ENCODE data around the gene FRAS1.
"Not testable (repeated sequence)": the region's sequence is repeated elsewhere in the genome, so short reads cannot be mapped to it uniquely, and the experiment has no call there.

FRAS1 gene

DNA sequence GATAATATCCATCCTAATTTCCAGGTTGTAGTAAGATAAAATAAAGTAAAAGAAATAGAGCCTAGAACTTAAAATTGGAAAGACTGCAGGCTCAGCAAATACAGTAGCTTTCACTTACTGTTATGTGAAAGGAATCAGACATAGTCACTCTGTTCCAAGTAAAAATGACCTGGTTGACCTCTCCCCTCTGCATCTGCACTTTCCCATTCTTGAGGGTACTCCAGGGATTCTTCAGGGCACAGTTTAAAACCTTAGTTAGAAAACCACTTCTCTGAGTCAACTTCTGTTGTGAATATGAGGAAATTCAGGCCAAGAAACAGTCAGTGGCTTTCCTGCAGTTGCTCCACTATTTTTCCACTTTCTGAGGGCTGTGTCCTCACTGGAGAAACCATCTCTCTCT is 42.9 kb downstream of the FRAS1 start:
- DNase-seq (ENCODE audit: low read depth in 2 of 2), result peak in 1 of 2 experiments; percentile 2

DNA sequence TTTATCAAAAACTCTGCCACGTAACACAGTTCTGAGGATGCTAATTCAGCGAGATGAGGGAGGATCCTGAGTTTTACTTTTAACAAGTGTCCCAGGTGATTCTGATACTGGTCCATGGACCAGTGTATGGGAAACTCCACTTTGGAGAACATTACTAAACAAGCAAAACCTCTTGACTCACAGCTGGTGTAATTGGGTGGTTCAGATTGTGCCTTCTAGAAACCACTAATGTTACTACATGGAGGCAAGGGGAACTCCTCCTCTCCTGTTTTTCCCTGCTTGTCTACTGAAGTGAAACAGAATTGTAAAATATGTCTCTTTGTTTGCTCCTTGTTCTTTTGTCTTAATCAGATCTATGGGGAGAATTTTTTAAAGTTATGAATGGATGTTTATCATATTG is 62.6 kb downstream of the FRAS1 start:
- no peak for DNase-seq (ENCODE audit: low read depth in 2 of 2)

DNA sequence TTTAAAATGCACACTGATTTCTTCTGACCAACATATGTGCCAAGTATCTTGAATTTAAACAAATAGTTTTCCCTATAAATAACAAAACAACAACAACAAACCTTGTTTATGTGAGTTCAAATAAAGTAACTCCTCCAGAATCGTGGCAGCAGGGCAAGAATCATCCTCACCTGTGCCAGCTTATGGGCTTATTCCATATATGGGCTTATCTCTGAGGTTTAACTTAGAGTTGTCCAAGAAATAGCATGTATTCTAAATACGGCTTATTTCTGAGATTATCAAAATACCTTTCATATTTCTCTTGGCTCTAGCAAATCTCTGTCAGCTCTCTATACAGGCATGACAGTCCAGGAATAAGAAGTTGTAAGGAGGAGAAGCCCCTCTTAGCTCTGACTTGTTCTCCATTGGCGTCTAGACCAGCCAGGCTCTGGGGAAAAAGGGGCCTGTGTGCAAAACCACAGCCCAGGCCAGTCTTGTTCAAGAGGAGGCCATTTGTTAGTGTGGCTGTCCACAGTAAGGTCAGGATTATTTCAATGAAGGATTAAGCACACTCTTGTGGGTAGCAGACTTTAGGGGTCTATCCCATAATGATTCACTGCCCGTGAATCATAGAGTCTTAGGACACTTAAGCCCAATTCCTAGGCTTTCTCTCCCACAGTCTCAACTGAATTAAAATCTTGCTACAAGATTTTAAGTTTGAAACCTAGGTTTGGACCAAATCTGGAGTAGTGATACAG is 63.2 kb downstream of the FRAS1 start:
- DNase-seq (ENCODE audit: low read depth in 2 of 2), result no peak

DNA sequence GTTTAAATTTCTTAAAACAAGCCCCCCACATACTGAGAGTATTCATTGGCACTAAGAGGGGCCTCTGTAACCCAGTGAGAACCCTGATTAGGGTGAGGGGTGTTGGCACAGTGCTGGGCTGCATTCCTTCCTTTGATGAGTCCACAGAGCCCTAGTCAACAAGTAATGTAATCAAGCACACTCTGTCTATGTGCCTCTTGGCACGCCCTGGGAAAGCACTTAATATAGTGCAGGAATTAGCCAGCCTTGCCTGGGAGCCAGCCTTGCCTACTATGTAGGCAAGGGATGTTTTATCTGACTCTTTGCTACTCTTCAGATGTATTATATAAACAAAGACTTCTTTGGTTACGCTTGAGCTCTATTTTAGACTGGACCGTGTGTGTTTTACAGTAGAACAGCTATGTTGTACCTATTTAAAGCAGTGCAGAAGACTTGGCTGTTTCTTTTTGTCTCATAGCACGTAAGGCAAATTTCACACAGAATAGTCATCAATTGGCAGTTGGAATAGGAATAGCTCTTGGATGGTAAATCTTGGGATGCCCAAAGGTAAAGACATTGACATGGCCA is 64.3 kb downstream of the FRAS1 start:
- no peak for DNase-seq (ENCODE audit: low read depth in 2 of 2)

DNA sequence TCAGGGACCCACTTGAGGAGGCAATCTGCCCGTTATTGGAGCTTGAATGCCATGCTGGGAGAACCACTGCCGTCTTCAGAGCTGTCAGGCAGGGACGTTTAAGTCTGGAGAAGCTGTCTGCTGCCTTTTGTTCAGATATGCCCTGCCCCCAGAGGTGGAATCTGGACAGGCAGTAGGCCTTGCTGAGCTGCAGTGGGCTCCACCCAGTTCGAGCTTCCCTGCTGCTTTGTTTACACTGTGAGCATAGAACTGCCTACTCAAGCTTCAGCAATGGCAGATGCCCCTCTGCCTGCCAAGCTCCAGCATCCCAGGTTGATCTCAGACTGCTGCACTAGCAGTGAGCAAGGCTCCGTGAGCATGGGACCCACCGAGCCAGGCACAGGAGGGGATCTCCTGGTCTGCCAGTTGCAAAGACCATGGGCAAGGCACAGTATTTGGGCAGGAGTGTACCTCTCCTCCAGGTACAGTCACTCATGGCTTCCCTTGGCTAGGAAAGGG is 68.8 kb downstream of the FRAS1 start:
- not testable (repeated sequence) for DNase-seq (ENCODE audit: low read depth in 2 of 2)

DNA sequence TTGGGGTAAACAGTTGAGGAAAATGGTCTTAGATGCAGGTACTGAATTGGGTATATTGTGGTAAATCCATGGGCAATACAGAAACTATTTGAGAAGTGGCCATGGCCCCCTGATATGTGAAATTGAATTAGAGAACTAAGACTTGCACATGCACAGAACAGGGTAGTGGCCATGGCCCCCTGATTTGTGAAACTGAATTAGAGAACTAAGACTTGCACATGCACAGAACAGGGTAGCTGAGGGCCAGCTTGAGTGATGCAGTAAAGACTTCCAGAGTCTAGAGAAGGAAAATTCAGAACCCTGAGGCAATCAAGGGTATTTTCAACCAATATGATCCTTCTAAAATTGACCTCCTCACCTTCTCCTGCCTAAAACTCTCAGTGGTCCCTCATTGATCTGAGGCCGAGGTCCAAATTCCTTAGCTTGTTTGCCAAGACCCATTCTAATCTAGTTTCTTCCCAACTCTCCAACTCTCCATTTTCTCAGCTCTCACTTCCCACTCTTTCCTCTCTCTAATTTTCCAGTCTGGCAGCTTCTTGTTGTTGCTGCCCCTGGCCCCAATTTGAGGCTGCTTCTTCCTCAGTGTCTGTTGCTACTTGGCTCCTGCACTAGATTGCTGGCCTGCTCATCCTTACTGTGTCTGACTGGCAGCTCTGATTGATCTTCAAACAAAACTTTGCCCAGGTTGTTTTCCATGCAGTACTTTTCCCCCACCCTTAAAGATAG is 72.4 kb downstream of the FRAS1 start:
- no peak for DNase-seq (ENCODE audit: low read depth in 2 of 2)

DNA sequence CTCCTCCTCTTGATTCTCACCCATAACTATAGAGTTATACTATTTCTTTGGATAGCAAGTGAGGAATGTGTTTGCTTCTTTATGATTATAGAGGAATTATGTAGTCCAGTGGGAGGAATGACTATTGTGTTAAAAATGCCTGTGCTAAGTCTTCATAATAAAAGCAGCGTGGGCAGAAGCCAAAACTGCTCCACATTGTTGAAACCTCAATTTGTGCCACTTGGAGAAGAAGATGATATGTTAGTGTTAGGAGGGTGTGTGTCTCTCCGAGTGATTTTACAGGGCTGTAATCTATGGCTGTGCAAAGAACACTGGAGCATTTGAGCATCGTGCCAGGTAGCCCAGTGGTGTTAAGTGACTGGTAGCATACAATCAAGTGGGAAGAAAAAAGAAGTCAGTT is 74.3 kb downstream of the FRAS1 start:
- peak; percentile 42 to 54 for DNase-seq (ENCODE audit: low read depth in 2 of 2)

DNA sequence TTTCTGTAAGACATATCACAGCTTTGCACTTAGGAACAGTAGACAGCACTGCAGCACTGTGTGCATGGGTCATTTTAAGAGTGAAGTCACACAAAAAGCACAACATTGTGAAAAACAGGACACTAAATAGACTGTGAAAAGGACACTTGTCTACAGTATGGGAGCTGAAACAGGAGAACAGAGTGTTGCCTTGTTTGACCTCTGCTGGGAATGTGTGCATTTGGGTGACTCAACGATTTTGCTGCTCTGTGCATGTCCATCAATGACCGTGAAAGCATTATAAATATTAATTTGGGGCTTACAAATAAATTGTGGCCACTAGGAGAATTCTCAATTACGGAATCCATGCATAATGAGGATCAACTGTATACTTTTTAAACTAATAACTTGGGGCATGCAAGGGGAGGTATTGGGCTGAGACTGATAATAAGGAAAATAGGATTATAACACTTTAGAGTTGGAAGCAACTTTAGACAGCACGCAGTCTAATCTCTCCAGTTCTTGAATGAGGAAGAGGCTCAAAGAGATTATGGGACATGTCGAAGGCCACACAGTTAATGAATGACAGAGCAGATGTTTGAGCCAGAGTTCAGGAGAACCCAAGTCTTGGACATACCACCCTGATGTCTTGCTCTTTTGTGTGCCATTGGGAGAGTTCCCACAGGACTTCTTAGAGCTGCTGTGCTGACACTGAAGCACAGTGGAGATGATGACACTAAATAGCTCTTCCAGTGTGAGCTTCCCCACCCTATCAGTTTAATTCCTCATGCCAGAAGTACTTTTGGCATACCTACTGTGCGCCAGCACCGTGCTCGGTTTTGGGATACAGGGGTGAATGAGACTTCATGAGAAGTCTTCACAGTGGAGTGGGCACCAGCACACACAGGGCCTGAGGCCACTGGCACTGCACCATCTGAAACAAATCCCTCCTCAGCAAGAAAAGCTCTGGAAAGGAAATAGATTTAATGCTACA is 79.3 kb downstream of the FRAS1 start:
- no peak for DNase-seq (ENCODE audit: low read depth in 2 of 2)

DNA sequence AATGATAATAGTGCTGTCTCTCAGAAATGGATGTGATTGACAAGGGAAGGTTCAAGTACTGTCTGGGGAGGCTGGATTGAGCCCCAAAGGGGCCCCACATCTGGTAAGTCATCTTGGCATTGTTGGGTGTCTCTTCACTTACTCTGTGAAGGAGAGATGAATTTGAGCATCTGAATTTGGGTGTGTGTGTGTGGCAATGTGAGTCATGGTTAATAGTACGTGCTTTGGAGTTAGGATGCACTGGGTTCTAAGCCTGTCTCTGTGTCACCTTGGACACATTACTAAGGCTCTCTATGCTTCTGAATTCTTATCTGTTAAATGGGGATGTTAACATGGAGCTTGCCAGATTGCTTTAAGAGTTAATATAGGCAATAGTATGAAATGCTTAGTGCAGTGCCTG is 80.4 kb downstream of the FRAS1 start:
- DNase-seq (ENCODE audit: low read depth in 2 of 2), result no peak

DNA sequence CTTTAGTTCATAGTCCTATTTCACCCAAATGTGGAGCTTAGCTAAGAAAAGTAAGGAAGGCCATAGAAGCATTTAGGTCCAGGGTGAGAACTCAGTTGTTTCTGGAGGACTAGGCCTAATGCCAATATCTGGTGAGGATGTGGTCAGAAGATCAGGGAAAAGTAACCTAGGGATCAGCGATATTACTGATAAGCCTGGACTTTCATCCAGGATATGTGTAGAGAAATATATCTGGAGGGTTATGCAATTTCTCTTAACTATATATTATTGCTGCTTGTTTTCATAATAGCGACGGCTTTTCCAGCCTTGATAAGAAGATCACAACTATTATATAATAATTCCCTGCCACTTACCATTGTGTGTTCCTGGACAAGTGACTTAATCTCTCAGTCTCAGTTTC is 81.1 kb downstream of the FRAS1 start:
- no peak for DNase-seq (ENCODE audit: low read depth in 2 of 2)

DNA sequence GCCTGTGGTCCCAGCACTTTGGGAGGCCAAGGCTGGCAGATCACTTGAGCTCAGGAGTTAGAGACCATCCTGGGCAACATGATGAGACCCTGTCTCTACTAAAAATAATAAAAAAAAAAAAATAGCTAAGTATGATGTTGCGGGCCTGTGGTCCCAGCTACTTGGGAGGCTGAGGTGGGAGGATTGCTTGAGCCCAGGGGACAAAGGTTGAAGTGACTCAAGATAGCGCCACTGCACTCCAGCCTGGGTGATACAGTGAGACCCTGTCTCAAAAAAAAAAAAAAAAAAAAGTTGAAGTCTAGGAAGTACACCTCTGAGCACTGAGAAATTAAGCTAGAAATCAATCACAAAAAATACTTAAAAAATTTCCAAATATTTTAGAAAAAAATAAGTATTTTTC is 86.5 kb downstream of the FRAS1 start:
- no peak for DNase-seq (ENCODE audit: low read depth in 2 of 2)

DNA sequence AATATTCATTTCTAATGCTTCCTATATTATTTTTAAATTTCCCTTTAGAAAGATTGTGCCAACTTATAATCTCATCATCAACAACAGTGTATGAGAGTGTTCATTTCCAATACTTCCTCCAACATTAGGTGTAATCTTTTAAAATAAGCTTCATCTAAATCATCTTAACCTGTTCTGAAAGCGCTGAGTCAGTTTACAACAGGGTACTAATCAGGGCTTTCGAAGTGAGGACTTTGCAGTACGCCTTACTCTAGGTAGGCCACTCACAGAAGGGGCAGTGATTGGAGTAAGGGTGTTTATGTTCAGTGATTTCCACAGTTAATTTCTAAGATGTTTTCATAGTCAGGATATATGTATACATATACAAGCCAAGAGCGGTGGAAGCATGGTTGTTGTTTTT is 87.9 kb downstream of the FRAS1 start:
- no peak for DNase-seq (ENCODE audit: low read depth in 2 of 2)

DNA sequence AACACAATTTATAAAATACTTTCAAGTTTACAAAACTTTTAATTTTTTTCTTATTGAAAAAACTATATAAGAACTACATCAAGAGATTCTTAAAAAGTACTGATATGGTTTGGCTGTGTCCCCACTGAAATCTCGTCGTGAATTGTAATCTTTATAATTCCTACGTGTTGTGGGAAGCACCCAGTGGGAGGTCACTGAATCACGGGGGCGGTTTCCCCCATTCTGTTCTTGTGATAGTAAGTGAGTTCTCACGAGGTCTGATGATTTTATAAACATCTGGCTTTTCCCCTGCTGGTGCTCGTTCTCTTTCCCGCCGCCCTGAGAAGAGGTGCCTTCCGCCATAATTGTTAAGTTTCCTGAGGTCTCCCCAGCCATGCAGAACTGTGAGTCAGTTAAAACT is 88.5 kb downstream of the FRAS1 start:
- DNase-seq (ENCODE audit: low read depth in 2 of 2), result no peak

DNA sequence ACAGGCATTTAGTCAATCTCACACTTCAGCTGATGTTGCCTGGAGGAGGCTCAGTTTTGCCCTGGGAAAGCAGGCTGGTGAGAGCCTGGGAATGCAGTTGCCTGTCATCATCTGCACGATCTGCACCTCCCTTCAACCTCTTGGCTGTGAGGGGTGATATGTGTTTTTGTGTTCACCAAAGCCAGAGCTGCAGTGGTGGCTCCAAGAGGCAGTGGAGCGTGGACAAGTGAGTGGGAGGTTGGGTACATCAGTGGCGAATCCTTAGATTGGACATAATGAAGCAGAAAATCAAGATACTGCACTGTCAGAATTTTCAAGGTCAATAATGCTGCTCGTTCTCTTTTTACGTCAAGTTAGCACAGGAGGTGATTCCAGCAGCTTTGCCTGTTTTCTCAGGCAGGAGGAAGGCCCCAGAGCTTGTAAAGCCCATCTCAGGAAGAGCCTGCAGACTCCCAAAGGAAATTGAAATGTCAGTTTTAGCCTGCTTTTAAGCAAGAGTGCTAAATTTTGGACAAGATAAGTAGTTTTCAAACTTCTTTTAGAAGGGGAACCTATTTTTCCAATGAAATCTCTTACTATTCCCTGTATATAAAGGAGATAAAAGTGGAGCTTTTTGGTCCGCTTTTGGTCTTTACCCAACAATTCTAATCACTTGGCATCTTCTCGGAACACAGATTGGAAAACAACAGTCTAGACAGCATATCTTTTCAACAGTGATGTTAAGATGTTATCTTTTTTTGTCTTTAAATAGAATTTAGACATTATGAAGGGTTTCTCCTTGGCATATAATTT is 92.8 kb downstream of the FRAS1 start:
- DNase-seq (ENCODE audit: low read depth in 2 of 2), result no peak

DNA sequence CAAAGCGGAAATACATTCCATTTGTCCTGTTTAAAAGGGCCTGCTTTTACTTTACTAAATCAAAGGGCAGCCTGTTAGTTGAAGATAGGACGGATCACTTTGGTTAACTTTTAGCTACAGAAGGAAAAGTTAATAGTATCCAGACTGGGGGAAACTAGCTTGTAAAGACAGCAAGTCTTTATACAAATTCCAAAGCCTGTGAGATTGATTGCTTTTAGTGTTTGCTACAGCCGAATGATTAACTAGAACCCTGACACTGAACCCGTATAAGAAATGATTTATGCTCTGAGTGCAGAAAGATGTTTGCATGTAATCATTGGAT is 93.4 kb downstream of the FRAS1 start:
- no peak for DNase-seq (ENCODE audit: low read depth in 2 of 2)

DNA sequence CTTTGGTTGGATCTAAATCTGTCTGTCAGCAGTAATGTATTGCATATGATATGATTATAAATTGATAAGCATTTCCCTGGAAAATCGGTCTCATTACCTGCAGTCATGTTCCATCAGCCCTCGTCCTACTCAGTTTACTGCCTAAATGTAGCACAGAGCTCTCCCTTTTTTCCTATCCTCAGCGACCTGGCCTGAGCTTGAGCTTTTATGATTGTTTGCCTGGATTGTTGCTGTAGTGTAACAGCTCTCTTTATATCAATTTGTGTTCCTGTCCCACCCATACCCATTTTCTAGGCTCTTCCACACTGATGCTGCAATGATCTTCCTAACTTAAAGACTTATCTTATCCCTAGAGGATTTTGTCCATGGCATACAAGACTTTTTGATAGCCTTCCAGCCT is 95.7 kb downstream of the FRAS1 start:
- no peak for DNase-seq (ENCODE audit: low read depth in 2 of 2)

DNA sequence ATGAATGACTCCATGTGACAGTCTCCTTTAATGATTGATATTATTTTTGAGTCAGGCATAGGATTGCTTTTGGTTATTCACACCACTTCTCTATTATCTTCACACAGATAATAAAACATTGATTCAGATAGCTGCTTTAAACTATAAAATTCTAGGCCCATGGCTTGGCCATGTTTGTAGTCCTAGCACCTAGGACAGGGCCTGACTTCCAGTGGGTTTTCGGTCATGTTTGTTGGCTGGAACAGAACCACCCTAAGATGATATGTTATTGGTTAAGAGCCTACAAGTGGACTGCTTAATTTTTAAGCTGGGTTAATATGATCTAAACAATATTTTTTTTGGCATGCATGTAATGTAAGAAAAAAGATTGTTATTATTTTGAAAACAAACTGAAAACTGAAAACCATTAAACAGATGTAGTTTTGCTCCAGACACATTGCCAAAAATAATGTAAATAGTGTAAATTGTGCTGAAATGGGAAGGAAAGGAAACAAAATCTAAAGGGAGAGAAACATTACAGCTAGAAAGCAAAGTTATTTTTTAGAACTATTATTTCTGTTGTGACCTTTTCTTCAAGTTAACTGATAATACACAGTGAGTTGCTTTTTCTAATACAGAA is 98.0 kb downstream of the FRAS1 start:
- DNase-seq (ENCODE audit: low read depth in 2 of 2), result no peak

DNA sequence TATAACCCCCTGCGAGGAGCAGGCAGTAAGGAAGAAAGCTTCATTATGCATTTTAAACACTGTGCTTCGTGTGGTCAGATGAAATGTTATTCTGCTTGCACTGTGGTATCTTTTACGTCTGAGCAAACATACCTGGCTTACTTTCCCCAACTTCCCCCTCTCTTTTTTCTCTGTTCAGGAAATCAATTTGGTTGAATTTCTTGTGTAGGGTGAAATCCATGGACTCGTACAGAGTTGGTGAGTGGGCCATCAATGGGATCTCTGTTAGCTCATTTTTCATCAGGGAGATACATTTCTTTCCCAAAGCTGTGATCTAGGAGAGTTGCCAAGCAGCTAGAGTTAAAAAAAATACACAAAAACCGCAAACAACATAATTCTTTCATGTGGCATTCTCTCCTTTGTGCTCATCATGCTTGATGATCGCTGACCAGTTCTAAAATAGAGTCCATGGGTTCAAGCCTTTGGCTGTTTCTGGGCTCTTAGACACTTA is 98.5 kb downstream of the FRAS1 start:
- no peak for DNase-seq (ENCODE audit: low read depth in 2 of 2)

DNA sequence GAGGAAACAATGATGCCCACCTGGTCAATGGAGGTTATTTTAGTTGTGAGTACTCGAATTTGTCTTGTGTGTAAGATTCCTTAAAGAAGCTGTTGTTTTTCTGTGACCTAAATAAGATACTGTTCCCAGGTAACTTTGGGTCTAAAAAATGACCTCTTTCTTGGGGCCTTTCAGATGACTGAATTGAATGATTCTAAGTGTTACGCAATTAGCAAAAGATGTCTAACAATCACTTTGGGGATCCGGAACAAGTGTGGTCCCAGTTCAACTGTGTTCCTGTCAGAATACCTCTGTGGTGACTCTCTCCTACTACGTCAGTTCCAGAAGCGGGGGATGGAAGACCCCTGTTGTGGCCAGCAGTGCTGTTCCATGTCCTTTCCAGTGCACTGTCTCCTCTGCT is 99.4 kb downstream of the FRAS1 start:
- DNase-seq (ENCODE audit: low read depth in 2 of 2), result no peak

DNA sequence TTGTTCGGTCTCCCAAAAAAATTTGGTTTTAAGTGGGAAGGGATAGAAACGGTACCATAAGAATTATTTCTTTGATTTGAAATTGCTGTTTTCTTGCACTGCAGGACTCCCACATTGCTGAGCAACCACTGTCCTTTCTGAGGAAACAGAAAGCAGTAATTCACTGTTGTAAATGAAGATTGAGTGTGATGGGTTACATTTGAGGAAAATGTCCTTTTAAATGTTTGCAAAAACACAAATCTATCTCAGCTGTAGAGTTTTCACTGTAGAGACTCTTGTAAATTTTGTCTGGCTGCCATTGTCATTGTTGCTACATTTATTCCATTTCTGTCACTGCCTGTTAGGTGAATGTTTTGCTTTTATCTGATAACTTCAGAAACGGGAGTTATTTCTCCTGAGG is 105.2 kb downstream of the FRAS1 start:
- DNase-seq (ENCODE audit: low read depth in 2 of 2), result no peak

DNA sequence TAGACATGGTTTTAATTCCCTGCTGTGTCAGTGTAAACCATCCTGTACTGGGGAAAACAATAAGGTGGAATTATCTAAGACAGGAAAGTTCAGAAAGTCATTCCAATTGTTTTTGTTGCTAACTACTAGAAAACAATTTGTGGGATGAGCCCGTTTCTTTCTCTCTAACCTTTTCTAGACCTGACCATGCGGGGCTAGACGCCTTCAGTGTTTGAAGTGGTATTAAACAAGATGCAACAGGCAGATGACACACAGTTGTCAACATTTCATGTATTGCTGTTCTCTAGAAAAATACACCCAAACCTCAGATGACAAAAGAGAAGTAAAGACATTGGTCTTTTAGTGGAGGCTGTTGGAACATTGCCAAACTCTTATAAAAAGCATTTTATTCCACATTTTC is 105.7 kb downstream of the FRAS1 start:
- no peak for DNase-seq (ENCODE audit: low read depth in 2 of 2)

Measured in fibroblast of skin of left biceps (primary cell).